ENCODE measurements around the gene SGIP1. TPM values are rescaled to one million over a fixed set of nuclear protein-coding genes. Genes with fewer than 3 reads are reported as not detected.

The SGIP1 gene
- total RNA-seq, 1 donor from 2014 or later, result 75.2 TPM

- Mint-ChIP-seq H3K9me3 (ENCODE audit: unreplicated experiment) (no peaks in the 10 kb centered on the region), H3K27ac (ENCODE audit: unreplicated experiment) (no peak overlapping the region), H3K36me3 (ENCODE audit: unreplicated experiment) (no peaks in the 10 kb centered on the region), H3K27me3 (ENCODE audit: unreplicated experiment) (peaks cover 2% of the 10 kb centered on the region), H3K4me1 (ENCODE audit: low read depth, unreplicated experiment) (peaks cover 20% of the 10 kb centered on the region), H3K4me3 (ENCODE audit: unreplicated experiment) (no peak overlapping the region)
- no peak for DNase-seq
- TF ChIP-seq CTCF (IDR thresholded peaks at IDR 0.05; ENCODE audit: partially characterized antibody, unreplicated experiment), result no peak
These were observed 150.4 kb downstream of the SGIP1 start for GRCh38 chr1:66684353-66684752.

DNA sequence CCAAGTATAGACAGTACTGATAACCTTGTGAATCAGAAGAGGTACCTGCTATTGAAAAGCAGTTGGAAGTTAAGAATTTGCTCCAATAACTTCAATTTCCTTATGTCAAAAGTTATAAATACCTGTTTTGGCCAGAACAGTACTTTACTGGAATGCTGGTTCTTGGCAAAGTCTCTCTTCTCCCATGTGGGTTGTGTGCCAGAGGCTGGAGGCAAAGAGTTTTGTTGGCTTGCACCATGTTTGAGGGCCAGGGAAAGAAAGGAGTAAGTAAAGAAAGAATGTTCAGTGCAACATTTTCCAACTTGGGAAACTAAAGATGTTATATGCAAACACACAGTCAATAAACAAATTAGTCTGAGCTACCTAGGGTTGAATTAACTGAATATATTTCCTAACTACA is 151.3 kb downstream of the SGIP1 start:
- Mint-ChIP-seq H3K27ac (ENCODE audit: unreplicated experiment) (no peak overlapping the region), H3K4me1 (ENCODE audit: low read depth, unreplicated experiment) (peaks cover 20% of the 10 kb centered on the region), H3K9me3 (ENCODE audit: unreplicated experiment) (peaks cover 1% of the 10 kb centered on the region), H3K27me3 (ENCODE audit: unreplicated experiment) (no peaks in the 10 kb centered on the region), H3K4me3 (ENCODE audit: unreplicated experiment) (no peak overlapping the region), H3K36me3 (ENCODE audit: unreplicated experiment) (no peaks in the 10 kb centered on the region)
- DNase-seq, result no peak
- TF ChIP-seq CTCF (IDR thresholded peaks at IDR 0.05; ENCODE audit: partially characterized antibody, unreplicated experiment), result no peak

DNA sequence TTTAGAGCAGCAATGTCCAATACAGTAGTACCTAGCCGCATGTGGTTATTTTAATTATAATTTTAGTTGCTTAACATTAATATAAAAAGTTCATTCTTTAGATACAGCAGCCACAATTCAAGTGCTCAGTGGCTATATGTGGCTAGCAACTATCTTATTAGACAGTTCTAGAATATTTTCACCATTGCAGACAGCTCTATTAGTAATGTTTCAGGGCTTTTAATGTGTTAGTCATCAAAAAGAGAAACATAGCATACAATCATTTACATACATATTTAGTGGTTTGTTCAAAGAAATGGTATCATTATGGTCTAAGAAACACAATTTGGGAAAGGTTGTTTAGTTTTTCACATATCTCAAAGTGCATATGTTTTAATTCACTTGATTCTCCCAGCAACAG is 151.7 kb downstream of the SGIP1 start:
- H3K27me3 Mint-ChIP-seq (ENCODE audit: unreplicated experiment), result no peaks in the 10 kb centered on the region
- no peak for DNase-seq
- no peak overlapping the region for H3K4me3 Mint-ChIP-seq (ENCODE audit: unreplicated experiment)
- TF ChIP-seq CTCF (IDR thresholded peaks at IDR 0.05; ENCODE audit: partially characterized antibody, unreplicated experiment), result no peak
- peaks cover 20% of the 10 kb centered on the region for H3K4me1 Mint-ChIP-seq (ENCODE audit: low read depth, unreplicated experiment)
- H3K27ac Mint-ChIP-seq (ENCODE audit: unreplicated experiment), result no peak overlapping the region
- H3K9me3 Mint-ChIP-seq (ENCODE audit: unreplicated experiment), result peaks cover 1% of the 10 kb centered on the region
- no peaks in the 10 kb centered on the region for H3K36me3 Mint-ChIP-seq (ENCODE audit: unreplicated experiment)

- H3K27me3 Mint-ChIP-seq (ENCODE audit: unreplicated experiment), result no peaks in the 10 kb centered on the region
- no peak for TF ChIP-seq CTCF (IDR thresholded peaks at IDR 0.05; ENCODE audit: partially characterized antibody, unreplicated experiment)
- H3K27ac Mint-ChIP-seq (ENCODE audit: unreplicated experiment), result no peak overlapping the region
- no peak overlapping the region for H3K4me3 Mint-ChIP-seq (ENCODE audit: unreplicated experiment)
- peaks cover 1% of the 10 kb centered on the region for H3K9me3 Mint-ChIP-seq (ENCODE audit: unreplicated experiment)
- no peak for DNase-seq
- peaks cover 26% of the 10 kb centered on the region for H3K4me1 Mint-ChIP-seq (ENCODE audit: low read depth, unreplicated experiment)
- H3K36me3 Mint-ChIP-seq (ENCODE audit: unreplicated experiment), result no peaks in the 10 kb centered on the region
These were observed 152.5 kb downstream of the SGIP1 start for GRCh38 chr1:66686406-66686805.

GRCh38 chr1:66687358-66687757 is 153.4 kb downstream of the SGIP1 start:
- Mint-ChIP-seq H3K9me3 (ENCODE audit: unreplicated experiment) (peaks cover 1% of the 10 kb centered on the region), H3K36me3 (ENCODE audit: unreplicated experiment) (no peaks in the 10 kb centered on the region), H3K27ac (ENCODE audit: unreplicated experiment) (no peak overlapping the region), H3K4me1 (ENCODE audit: low read depth, unreplicated experiment) (peaks cover 27% of the 10 kb centered on the region), H3K27me3 (ENCODE audit: unreplicated experiment) (no peaks in the 10 kb centered on the region), H3K4me3 (ENCODE audit: unreplicated experiment) (no peak overlapping the region)
- no peak for TF ChIP-seq CTCF (IDR thresholded peaks at IDR 0.05; ENCODE audit: partially characterized antibody, unreplicated experiment)
- DNase-seq, result no peak
